HCT116 (cell line): ENCODE results near the gene GUCY2D.
A peak's percentile ranks its signal among the peaks of the same experiment; 100 is the strongest.

ENCODE experiments used
- CTCF ChIP-seq, 3 experiments: fragments of 200-600 bp in 1 of 3; sonication (generic) in 1 of 3; IDR thresholded peaks in 2 of 3; conservative IDR thresholded peaks in 1 of 3; 2 replicates each; pipeline ENCODE4 v1.5.1; 2012 to 2017; ENCODE audit warnings: low read depth in 2 of 3, low read length in 2 of 3, antibody characterized with exemption in 1 of 3, borderline replicate concordance in 1 of 3, control low read depth in 1 of 3, mild to moderate bottlenecking in 1 of 3, mixed read lengths in 1 of 3, mixed run types in 1 of 3, moderate library complexity in 1 of 3; ENCODE audit not compliant: insufficient read depth in 1 of 3
- EZH2 ChIP-seq: fragments of 200-600 bp; sonication (generic); IDR thresholded peaks from 2 replicates; pipeline ENCODE4 v1.6.1; 2017; ENCODE audit warnings: antibody characterized with exemption, mixed run types
- JUND ChIP-seq: IDR thresholded peaks from 2 replicates; pipeline ENCODE4 v1.6.1; 2012
- MAX ChIP-seq: IDR thresholded peaks from 2 replicates; pipeline ENCODE4 v1.6.1; 2012
- POLR2A ChIP-seq: IDR thresholded peaks from 2 replicates; pipeline ENCODE4 v1.7.0; 2011; ENCODE audit warnings: borderline replicate concordance; ENCODE audit not compliant: insufficient read depth, insufficient read length; ENCODE audit errors: extremely low read depth
- RAD21 ChIP-seq: IDR thresholded peaks from 2 replicates; pipeline ENCODE4 v1.6.1; 2012; ENCODE audit warnings: low read depth, mild to moderate bottlenecking
- TCF7L2 ChIP-seq: IDR thresholded peaks from 2 replicates; pipeline ENCODE4 v1.7.0; 2011; ENCODE audit warnings: borderline replicate concordance, inconsistent platforms; ENCODE audit not compliant: insufficient read depth, insufficient read length; ENCODE audit errors: extremely low read depth

DNA sequence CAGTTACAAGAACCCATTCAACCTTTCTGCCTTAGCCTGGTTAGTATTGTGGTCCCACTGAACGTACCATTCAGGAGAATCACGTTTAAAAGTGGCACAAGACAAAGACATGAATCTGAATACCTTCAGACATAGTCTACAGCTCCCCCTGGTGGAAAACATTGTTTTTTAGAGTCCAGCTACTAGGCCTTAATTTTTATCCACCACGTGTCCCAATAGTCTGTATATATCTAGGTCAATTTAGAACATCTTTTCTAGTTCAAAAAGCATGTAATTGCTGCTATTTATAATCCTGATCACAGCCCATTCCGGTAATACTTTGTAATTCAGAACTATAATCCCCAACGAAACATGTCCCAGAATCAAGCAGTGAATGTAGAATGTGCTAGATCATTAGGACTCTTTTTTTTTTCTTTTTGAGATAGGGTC, 13.7 kb upstream of the GUCY2D start:
- TF ChIP-seq MAX (peak; percentile 52; the same call in 1 of the 2 replicates), TCF7L2 (no peak), RAD21 (peak; percentile 78), JUND (no peak), CTCF (IDR thresholded peaks at IDR 0.05 in 2 of 3, conservative IDR thresholded peaks at IDR 0.05 in 1 of 3; ENCODE audit: borderline replicate concordance in 1 of 3, insufficient read depth in 1 of 3, low read depth in 2 of 3, low read length in 2 of 3) (peak; percentile 49 to 84 (median 68)), POLR2A (no peak), EZH2 (no peak)
